AG10803 (cell line): ENCODE data around the gene ZNF827.

ENCODE experiments used
- DNase-seq: peaks from one replicate; pipeline ENCODE4 v3.0.0; 2010; ENCODE audit warnings: low read depth
- H3K4me3 ChIP-seq: 2 replicates; pipeline ENCODE4 v1.5.1; 2011; ENCODE audit warnings: mild to moderate bottlenecking, low read length, control low read depth
- CTCF ChIP-seq: conservative IDR thresholded peaks from 2 replicates; pipeline ENCODE4 v1.5.1; 2011; ENCODE audit warnings: mild to moderate bottlenecking, low read length, control low read depth, inconsistent platforms

The ZNF827 gene

GRCh38 chr4:145937971-145938611 lies 532 bp downstream of the ZNF827 start:
- TF ChIP-seq CTCF: no peak
- peak; percentile 23 for DNase-seq

DNA sequence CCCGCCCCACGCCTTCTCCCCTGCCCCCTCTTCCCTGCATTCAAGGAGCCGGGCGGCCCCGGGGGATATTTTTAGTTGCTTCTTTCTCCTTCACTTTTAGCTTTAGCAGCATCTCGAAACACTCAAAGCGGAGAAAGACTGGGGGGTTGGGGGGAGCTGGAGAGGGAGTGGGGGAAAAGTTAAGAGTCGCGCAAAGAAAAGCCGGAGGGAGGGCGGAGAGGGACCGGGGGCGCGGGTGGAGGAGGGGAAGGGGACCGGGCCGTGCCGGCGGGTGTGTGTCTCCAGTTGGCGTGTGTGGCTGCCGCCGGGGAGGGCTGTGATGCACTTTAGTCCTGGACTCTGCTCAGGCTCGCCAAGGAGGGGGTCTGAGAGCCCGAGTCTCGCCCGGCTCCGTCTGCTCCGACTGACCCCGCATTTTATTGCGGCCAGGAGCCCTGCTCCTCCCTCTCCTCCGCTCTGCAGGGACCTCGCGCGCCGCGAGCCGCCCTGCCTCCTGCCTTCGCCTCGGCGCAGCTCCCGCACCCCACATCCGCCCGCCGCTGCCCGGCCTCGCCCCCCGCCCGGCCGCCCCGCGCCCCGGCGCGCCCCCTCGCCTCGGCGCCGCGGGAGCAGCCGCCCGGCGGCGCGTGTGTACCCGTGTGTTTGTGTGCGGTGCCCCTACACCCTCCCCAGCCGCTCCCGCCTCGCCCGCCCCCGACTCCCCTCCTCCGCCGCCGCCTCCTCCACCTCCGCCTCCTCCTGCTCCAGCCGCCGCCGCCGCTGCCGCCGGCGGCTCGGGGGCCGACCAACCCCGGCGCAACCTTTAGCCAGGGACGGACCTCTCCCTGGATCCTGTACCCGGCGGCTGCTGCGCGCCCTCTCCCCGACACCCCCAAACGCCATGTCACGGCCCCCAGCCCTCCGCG lies 1.4 kb downstream of the ZNF827 start:
- no peak for TF ChIP-seq CTCF
- peak; percentile 59 for DNase-seq
- peak overlapping the region; percentile 79 for H3K4me3 ChIP-seq

More at GRCh38 chr4:145937971-145938611, 532 bp downstream of the ZNF827 start:
- H3K4me3 ChIP-seq: peak overlapping the region; percentile 79

DNA sequence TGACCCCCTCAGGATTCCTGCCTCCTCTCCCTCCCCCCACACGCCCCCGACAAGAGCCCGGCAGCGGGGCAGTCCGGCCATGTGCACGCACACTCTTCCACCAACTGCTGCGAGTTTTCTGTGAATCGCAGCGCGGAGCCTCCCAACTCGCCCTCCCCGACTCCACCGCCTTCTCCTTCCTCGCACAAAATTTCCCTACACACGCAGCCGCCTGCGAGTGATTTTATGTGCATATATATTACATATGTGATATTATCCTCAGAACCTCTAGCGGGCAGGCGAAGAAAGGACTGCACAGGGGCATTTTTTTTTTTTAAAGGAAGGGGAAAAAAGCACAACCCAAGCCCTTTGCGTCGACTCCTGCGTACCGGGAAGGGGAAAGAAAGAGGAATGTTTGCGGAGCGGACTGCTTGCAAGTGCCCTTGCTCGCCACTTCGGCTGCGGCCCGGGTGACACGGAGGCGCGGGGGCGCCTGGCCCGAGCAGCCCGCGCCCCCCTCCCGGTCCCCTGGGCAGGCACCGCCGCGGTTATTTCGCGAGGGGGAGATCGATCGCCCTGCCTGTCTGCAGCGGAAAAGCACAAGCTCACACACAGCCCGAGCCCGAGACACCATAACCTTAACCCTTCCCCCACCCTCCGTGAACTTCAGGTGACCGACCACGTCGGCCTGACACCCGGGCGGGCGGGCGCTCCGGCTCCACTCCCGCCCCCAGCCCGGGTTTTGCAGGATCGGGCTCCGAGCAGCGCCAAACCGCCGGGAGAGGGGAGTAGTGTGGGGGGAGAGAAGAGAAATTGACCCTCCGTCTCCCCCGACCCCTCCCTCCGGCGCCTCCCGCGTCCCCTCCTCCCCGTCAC lies 2.3 kb downstream of the ZNF827 start:
- peak overlapping the region; percentile 79 for H3K4me3 ChIP-seq
- DNase-seq: peak; percentile 65
- TF ChIP-seq CTCF: peak; percentile 34; the same call in 1 of the 2 replicates

GRCh38 chr4:145935253-145936141 lies 3.1 kb downstream of the ZNF827 start:
- no peak for DNase-seq
- no peak for TF ChIP-seq CTCF
- peak overlapping the region; percentile 79 for H3K4me3 ChIP-seq

DNA sequence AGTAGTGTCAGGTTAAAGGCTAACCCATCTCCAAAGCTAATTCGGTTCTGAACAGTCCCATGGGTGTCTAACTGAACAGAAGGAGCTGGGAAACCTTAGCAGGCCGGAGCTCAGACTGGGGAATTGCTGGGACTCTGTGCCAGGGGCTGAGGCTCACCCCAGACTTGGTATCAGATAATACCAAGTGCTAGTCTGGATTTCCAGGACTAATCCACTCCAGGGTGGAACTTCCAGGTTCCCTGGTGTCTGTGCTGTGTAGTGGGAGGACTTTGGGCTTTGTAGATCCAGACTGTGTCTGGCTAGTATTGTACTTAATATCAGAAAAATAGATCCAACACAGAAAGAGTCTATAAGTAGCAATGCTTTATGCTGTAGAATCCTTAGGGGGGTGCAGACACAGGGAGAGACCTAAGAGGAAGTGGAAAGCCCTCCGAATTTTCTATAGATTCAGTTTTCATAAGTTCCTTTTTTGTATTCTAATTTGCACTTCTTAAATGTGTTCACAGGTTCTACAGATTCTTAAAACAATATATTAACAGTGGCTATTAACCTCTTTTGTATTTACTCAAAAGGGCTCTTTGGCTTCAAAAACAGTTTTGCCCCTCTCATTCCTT lies 4.1 kb downstream of the ZNF827 start:
- no peak for DNase-seq
- TF ChIP-seq CTCF: no peak
- no peak overlapping the region for H3K4me3 ChIP-seq

- H3K4me3 ChIP-seq: no peak overlapping the region
- no peak for TF ChIP-seq CTCF
- DNase-seq: peak; percentile 47
Measured at GRCh38 chr4:145933134-145933533, 5.5 kb downstream of the ZNF827 start.
